ENCODE results near the gene PIGQ. TPM values are rescaled to one million over a fixed set of nuclear protein-coding genes. Genes with fewer than 3 reads are reported as not detected.

Gene PIGQ
- total RNA-seq, 4 donors from 2014 or later, result 36.1 to 46.4 (median 40.7) TPM

DNA sequence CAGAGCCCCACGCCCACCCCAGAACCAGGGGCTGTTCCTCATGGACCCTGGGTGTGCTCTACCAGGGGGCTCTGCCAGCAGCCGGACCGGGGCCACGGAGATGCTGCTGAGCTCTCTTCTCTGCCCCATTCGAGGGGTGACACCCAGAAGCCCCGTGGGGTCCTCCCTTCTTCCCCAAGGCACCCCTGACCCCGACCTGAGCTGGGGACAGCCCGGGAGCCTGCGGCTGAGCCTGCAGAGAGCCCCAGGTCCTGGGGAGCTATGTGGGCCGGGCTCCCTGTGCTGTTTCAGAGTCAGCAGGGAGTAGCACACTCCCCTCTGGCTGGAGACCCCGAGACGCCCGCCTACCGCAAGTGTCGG, 10.8 kb upstream of the PIGQ start:
- WGBS, result 60% methylated on average over 1 of the region's 15 CpGs
- Histone ChIP-seq H3K4me3 (no peak overlapping the region), H3K4me1 (peaks cover 4 to 21% (median 14%) of the 10 kb centered on the region in 4 donors), H3K9me3 (no peaks in the 10 kb centered on the region), H3K27me3 (peaks cover 0 to 65% (median 17%) of the 10 kb centered on the region in 4 donors), H3K36me3 (peaks cover 0 to 3% (median 2%) of the 10 kb centered on the region in 4 donors), H3K27ac (replicated peaks in 1 of 4) (no peak overlapping the region)
- DNase-seq (ENCODE audit: extremely low spot score), result no peak
- TF ChIP-seq, protein P1, sequence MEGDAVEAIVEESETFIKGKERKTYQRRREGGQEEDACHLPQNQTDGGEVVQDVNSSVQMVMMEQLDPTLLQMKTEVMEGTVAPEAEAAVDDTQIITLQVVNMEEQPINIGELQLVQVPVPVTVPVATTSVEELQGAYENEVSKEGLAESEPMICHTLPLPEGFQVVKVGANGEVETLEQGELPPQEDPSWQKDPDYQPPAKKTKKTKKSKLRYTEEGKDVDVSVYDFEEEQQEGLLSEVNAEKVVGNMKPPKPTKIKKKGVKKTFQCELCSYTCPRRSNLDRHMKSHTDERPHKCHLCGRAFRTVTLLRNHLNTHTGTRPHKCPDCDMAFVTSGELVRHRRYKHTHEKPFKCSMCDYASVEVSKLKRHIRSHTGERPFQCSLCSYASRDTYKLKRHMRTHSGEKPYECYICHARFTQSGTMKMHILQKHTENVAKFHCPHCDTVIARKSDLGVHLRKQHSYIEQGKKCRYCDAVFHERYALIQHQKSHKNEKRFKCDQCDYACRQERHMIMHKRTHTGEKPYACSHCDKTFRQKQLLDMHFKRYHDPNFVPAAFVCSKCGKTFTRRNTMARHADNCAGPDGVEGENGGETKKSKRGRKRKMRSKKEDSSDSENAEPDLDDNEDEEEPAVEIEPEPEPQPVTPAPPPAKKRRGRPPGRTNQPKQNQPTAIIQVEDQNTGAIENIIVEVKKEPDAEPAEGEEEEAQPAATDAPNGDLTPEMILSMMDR (IDR thresholded peaks at IDR 0.05), result no peak
- TF ChIP-seq POLR2AphosphoS5 (IDR thresholded peaks at IDR 0.05) (no peak), POLR2A (IDR thresholded peaks at IDR 0.05; ENCODE audit: low read depth) (no peak), EP300 (IDR thresholded peaks at IDR 0.05) (no peak)
- intact Hi-C loops (cut with DNase I), result no loop called here

DNA sequence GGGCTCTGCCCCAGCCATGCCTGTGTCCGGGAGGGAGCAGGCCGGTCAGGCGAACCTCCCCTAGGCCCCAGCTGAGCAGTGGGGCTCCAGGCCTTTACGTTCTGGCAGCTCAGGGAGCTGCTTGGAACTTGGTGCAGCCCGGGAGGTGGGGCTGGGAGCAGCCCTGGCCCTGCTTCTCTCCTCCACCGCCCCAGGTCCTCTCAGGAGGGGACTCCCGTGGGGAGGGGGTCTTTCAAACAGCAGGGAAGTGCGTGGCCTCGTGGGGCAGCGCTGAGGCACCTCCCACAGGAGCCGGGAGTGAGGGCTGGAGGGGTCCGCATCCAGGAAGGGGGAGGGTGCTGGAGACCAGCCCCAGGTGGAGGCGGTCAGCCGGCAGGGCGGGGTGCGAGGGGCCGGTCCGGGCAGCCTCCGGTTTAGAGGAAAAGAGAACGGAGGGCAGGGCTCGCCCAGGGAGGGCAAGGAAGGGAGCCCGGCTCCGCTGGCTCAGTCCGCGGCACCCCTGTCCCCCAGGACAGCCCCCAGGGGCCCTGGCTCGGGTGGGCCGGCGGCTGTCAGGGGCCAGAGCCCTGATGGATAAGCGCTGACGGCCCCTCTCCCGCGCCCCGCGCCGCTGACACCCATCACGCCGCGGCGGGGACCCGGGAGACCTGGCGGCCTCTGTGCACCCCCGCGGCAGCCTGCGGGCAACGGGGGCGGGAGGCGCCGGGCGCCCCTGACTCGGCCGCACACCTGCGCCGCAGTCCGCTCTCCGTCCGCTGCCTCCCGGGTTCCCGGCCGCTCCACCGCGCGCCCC, 10.2 kb upstream of the PIGQ start:
- WGBS, result 19% methylated on average over 15 of the region's 62 CpGs
- intact Hi-C loops (cut with DNase I), result no loop called here
- H3K27me3 ChIP-seq, result peaks cover 0 to 71% (median 17%) of the 10 kb centered on the region in 4 donors

DNA sequence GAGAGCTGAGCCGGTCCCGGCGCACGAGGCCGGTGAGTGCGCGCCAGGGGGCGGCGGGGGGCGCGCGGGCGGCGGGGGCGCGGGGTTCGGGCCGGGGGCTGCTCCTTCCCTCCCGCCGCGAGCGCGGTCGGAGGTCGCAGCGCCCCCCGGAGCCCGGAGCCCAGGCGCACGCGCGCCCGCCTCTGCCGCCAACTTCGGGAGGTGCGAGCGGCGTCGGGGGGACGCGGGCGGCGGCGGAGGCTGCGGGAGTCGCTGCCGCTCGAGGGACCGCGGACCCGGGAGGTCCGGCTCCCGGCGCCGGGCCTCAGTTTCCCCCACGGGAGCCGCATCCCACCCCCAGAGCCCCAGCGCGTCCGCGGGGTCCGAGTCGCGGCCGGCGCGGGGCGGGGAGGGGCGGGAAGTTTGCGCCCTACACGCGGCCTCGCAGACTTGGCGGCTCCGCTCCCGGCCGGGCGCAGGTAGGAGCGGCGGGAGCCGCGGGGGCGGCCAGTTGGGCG, 9.5 kb upstream of the PIGQ start, which contains the start of gene PRR35:
PRR35 (plus strand) TSS at position 191 of the 497 bp plus-strand sequence. CDS start 2,901 bp downstream, outside the sequence.
- Histone ChIP-seq H3K4me1 (peaks cover 4 to 27% (median 16%) of the 10 kb centered on the region in 4 donors), H3K36me3 (no peaks in the 10 kb centered on the region), H3K27ac (replicated peaks in 1 of 4) (no peak within 1 kb of the TSS), H3K9me3 (no peaks in the 10 kb centered on the region), H3K4me3 (peak within 1 kb of the TSS in 2 of 4 donors; percentile 23 to 35), H3K27me3 (peaks cover 0 to 74% (median 17%) of the 10 kb centered on the region in 4 donors)
- TF ChIP-seq POLR2A (IDR thresholded peaks at IDR 0.05; ENCODE audit: low read depth), result no peak
- TF ChIP-seq POLR2AphosphoS5 (IDR thresholded peaks at IDR 0.05), result no peak
- TF ChIP-seq, protein P1 (IDR thresholded peaks at IDR 0.05), result no peak
- TF ChIP-seq EP300 (IDR thresholded peaks at IDR 0.05), result no peak
- intact Hi-C loops (cut with DNase I), result no loop called here
- 1% methylated on average over 32 of the region's 84 CpGs for WGBS
- no peak for DNase-seq (ENCODE audit: extremely low spot score)

More for the DNA sequence above, 10.2 kb upstream of the PIGQ start:
- Histone ChIP-seq H3K4me3 (peak overlapping the region in 1 of 4 donors; percentile 20), H3K9me3 (no peaks in the 10 kb centered on the region), H3K36me3 (no peaks in the 10 kb centered on the region), H3K4me1 (peaks cover 4 to 21% (median 14%) of the 10 kb centered on the region in 4 donors), H3K27ac (replicated peaks in 1 of 4) (no peak overlapping the region)
- DNase-seq (ENCODE audit: extremely low spot score), result no peak
- TF ChIP-seq POLR2A (IDR thresholded peaks at IDR 0.05; ENCODE audit: low read depth), result no peak
- no peak for TF ChIP-seq POLR2AphosphoS5 (IDR thresholded peaks at IDR 0.05)
- no peak for TF ChIP-seq EP300 (IDR thresholded peaks at IDR 0.05)
- TF ChIP-seq, protein P1 (IDR thresholded peaks at IDR 0.05), result no peak

DNA sequence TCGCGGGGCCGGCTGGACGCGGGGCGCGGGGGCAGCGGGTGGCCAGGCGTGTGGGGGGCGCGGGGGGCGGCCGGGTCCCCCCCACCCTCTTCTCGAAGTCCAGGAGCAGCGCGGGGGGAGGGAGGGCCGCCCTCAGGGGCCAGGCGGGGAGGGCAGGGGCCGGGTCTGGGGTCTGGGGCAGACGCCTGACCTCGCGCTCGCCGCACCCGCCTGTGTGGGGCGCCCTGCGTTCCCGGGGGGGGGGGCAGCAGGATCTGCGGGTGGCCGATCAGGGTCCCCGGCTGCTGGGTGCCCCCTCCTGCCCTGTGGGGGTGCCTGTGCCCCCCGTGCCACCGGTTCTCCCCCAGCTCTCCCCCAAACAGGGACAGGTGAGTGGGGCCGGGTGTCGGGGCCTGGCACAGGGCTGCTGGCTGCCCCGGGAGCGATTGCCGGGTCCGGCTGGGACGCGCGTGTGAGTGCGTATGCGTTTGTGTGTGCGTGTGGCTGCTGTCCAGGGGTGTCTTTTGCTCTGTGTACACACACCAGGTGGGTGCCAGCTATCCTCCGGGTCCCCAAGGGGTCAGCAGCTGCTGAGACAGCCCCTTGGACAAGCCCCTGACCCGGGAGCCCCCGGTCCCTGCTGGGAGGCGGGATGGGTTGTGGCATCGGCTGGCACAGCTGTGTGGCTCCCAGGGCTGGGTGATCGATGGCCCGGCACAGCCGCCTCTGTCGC, 8.9 kb upstream of the PIGQ start:
- Histone ChIP-seq H3K4me1 (peaks cover 9 to 33% (median 22%) of the 10 kb centered on the region in 4 donors), H3K27me3 (peaks cover 0 to 79% (median 17%) of the 10 kb centered on the region in 4 donors), H3K36me3 (no peaks in the 10 kb centered on the region), H3K27ac (replicated peaks in 1 of 4) (no peak overlapping the region), H3K9me3 (no peaks in the 10 kb centered on the region), H3K4me3 (peak overlapping the region in 1 of 4 donors; percentile 35)
- TF ChIP-seq EP300 (IDR thresholded peaks at IDR 0.05), result no peak
- TF ChIP-seq, protein P1 (IDR thresholded peaks at IDR 0.05), result no peak
- TF ChIP-seq POLR2A (IDR thresholded peaks at IDR 0.05; ENCODE audit: low read depth), result no peak
- TF ChIP-seq POLR2AphosphoS5 (IDR thresholded peaks at IDR 0.05), result no peak
- no peak for DNase-seq (ENCODE audit: extremely low spot score)
- intact Hi-C loops (cut with DNase I), result no loop called here
- 40% methylated on average over 3 of the region's 54 CpGs for WGBS
